Trophoblast cell (in vitro differentiated cells and primary cell): ENCODE measurements around the gene CST6.
"Not testable (repeated sequence)": the region's sequence is repeated elsewhere in the genome, so short reads cannot be mapped to it uniquely, and the experiment has no call there.

ENCODE experiments used
- DNase-seq, 2 donors: peaks; one replicate each; pipeline ENCODE4 v3.0.0-alpha.2; 2016
- H2AFZ ChIP-seq: 2 replicates; pipeline ENCODE4 v1.6.1; 2013; ENCODE audit warnings: low read length, moderate library complexity, mild to moderate bottlenecking; ENCODE audit not compliant: insufficient read depth, poor library complexity
- H2AK5ac ChIP-seq: 2 replicates; pipeline ENCODE4 v1.6.1; 2013; ENCODE audit warnings: mild to moderate bottlenecking, low read length
- H2BK120ac ChIP-seq: 2 replicates; pipeline ENCODE4 v1.6.1; 2013; ENCODE audit warnings: low read length, mild to moderate bottlenecking, moderate library complexity; ENCODE audit not compliant: insufficient read depth, poor library complexity
- H2BK12ac ChIP-seq: 2 replicates; pipeline ENCODE4 v1.6.1; 2013; ENCODE audit warnings: mild to moderate bottlenecking, low read length, moderate library complexity
- H2BK5ac ChIP-seq: 2 replicates; pipeline ENCODE4 v1.6.1; 2013; ENCODE audit warnings: low read length, low read depth, moderate library complexity, mild to moderate bottlenecking; ENCODE audit not compliant: poor library complexity
- H3K14ac ChIP-seq: 2 replicates; pipeline ENCODE4 v1.6.1; 2013; ENCODE audit warnings: mild to moderate bottlenecking, low read length
- H3K18ac ChIP-seq: 2 replicates; pipeline ENCODE4 v1.6.1; 2013; ENCODE audit warnings: mild to moderate bottlenecking, low read length
- H3K23ac ChIP-seq: 2 replicates; pipeline ENCODE4 v1.6.1; 2013; ENCODE audit warnings: low read length
- H3K27ac ChIP-seq: 2 replicates; pipeline ENCODE4 v1.5.1; 2013; ENCODE audit warnings: low read depth, mild to moderate bottlenecking, inconsistent platforms, low read length, moderate library complexity
- H3K27me3 ChIP-seq: 2 replicates; pipeline ENCODE4 v1.6.1; 2013; ENCODE audit warnings: inconsistent platforms, mild to moderate bottlenecking, low read length, moderate library complexity; ENCODE audit not compliant: insufficient read depth
- H3K36me3 ChIP-seq, 2 experiments: 1 replicate in 1 of 2; 2 replicates in 1 of 2; pipeline ENCODE4 v1.6.1; 2013; ENCODE audit warnings: low read length in 2 of 2, mild to moderate bottlenecking in 2 of 2, moderate library complexity in 1 of 2; ENCODE audit not compliant: insufficient read depth in 2 of 2, control insufficient read depth in 1 of 2
- H3K4ac ChIP-seq: 2 replicates; pipeline ENCODE4 v1.6.1; 2013; ENCODE audit warnings: low read depth, mild to moderate bottlenecking, low read length, moderate library complexity
- H3K4me1 ChIP-seq, 2 experiments: 1 replicate in 1 of 2; 2 replicates in 1 of 2; pipeline ENCODE4 v1.6.1; 2013; ENCODE audit warnings: low read length in 2 of 2, mild to moderate bottlenecking in 2 of 2, moderate library complexity in 1 of 2; ENCODE audit not compliant: insufficient read depth in 2 of 2, control insufficient read depth in 1 of 2
- H3K4me2 ChIP-seq: 2 replicates; pipeline ENCODE4 v1.6.1; 2013; ENCODE audit warnings: inconsistent platforms, mild to moderate bottlenecking, low read length, moderate library complexity
- H3K4me3 ChIP-seq: 2 replicates; pipeline ENCODE4 v1.5.1; 2013; ENCODE audit warnings: mild to moderate bottlenecking, low read depth, low read length, inconsistent platforms
- H3K79me1 ChIP-seq: one replicate; pipeline ENCODE4 v1.6.1; 2013; ENCODE audit warnings: low read length
- H3K79me2 ChIP-seq: 2 replicates; pipeline ENCODE4 v1.6.1; 2013; ENCODE audit warnings: low read length, mild to moderate bottlenecking; ENCODE audit not compliant: control insufficient read depth, insufficient read depth, poor library complexity
- H3K9ac ChIP-seq: 2 replicates; pipeline ENCODE4 v1.6.1; 2013; ENCODE audit warnings: mild to moderate bottlenecking, low read length
- H3K9me3 ChIP-seq: 2 replicates; pipeline ENCODE4 v1.6.1; 2013; ENCODE audit warnings: low read depth, mild to moderate bottlenecking, control low read depth, inconsistent platforms, low read length; ENCODE audit not compliant: insufficient read depth
- H4K12ac ChIP-seq: 2 replicates; pipeline ENCODE4 v1.6.1; 2013; ENCODE audit warnings: low read depth, mild to moderate bottlenecking, low read length, moderate library complexity
- H4K8ac ChIP-seq: 2 replicates; pipeline ENCODE4 v1.6.1; 2013; ENCODE audit warnings: low read depth, mild to moderate bottlenecking, low read length, moderate library complexity
- H4K91ac ChIP-seq: one replicate; pipeline ENCODE4 v1.6.1; 2013; ENCODE audit warnings: low read depth, mild to moderate bottlenecking, low read length, moderate library complexity
- WGBS: extraction: QIAGEN DNeasy Blood & Tissue Kit; methylation state at CpG from one replicate; pipeline ENCODE4 v1.1.7; 2013; ENCODE audit warnings: missing lambda C conversion rate; ENCODE audit not compliant: insufficient read length, insufficient coverage; ENCODE audit errors: extremely low coverage; 5-methylcytosine and 5-hydroxymethylcytosine counted together

CST6 gene

DNA sequence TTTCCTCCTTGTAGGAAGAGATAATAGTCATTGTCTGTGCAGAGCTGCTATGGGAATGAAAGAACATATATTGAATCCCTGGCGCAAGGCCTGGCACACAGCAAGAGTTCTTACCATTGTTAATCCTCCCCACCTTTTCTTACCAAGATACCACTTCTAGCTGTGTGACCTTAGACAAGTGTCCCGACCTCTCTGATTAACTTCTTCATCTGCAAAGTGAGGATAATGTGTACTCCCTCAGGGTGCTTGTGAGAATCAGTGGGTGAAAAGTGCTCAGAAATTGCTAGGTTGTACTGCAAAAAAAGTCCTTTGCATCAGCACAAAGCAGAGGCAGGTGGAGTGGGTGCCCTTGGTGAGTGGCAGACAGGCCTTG, 3.7 kb upstream of the CST6 start:
- no peak for DNase-seq
- no peak overlapping the region for H4K8ac ChIP-seq
- no peak overlapping the region for H4K91ac ChIP-seq
- H3K4me1 ChIP-seq: peaks cover 36 to 40% of the 10 kb centered on the region in 2 experiments
- no peak overlapping the region for H4K12ac ChIP-seq
- no peak overlapping the region for H3K4me3 ChIP-seq
- peaks cover 15% of the 10 kb centered on the region for H3K79me1 ChIP-seq
- H2BK12ac ChIP-seq: no peak overlapping the region
- peak overlapping the region; percentile 15 for H2AK5ac ChIP-seq
- peaks cover 3% of the 10 kb centered on the region for H3K79me2 ChIP-seq
- no peaks in the 10 kb centered on the region for H3K9me3 ChIP-seq
- no peak overlapping the region for H3K23ac ChIP-seq
- no peak overlapping the region for H2BK120ac ChIP-seq
- H3K4me2 ChIP-seq: no peak overlapping the region
- H3K4ac ChIP-seq: no peak overlapping the region
- no peak overlapping the region for H2BK5ac ChIP-seq
- H3K18ac ChIP-seq: no peak overlapping the region
- H3K27ac ChIP-seq: no peak overlapping the region
- no peak overlapping the region for H3K14ac ChIP-seq
- H2AFZ ChIP-seq: no peak overlapping the region
- peaks cover 8 to 9% of the 10 kb centered on the region in 2 experiments for H3K36me3 ChIP-seq
- H3K27me3 ChIP-seq: no peaks in the 10 kb centered on the region
- no CpG with 5 or more reads among the region's 2 CpGs for WGBS
- no peak overlapping the region for H3K9ac ChIP-seq

DNA sequence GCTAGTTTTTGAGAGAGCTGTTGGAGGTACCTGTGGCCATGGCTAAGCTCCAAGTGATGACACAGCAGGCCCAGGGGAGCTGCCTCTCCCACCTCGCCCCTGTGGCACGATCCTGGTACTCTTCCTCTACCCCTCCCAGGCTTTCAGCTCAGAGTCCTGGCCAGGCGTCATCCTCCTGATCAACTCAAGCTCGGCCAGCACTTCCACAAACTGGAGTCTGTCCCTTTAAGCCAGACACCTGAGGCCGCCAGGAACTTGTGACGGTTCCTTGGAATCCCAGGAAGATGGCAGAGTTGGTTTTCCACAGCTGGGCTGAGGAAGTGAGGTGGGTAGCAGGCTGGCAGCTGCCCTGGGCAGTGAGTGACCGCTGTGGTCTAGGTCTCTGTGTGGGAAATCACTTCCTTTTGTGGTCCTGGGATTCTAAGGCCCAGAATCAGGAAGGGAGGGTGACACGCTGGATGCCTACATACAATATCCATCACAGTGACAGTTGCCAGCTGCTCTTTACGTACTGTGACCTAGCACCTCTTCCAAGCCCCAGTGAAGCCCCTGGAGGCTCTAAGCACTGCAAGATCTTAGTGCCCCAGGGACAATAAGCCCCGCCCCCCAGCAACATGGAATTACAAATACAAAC, 3.2 kb upstream of the CST6 start:
- no peak overlapping the region for H3K23ac ChIP-seq
- H2AK5ac ChIP-seq: peak overlapping the region; percentile 15
- WGBS: no CpG with 5 or more reads among the region's 10 CpGs
- peaks cover 7 to 9% of the 10 kb centered on the region in 2 experiments for H3K36me3 ChIP-seq
- no peak overlapping the region for H3K4ac ChIP-seq
- H2AFZ ChIP-seq: no peak overlapping the region
- H2BK12ac ChIP-seq: peak overlapping the region; percentile 1
- no peak overlapping the region for H4K8ac ChIP-seq
- no peak overlapping the region for H3K9ac ChIP-seq
- H3K4me1 ChIP-seq: peaks cover 36 to 42% of the 10 kb centered on the region in 2 experiments
- no peaks in the 10 kb centered on the region for H3K9me3 ChIP-seq
- peak overlapping the region; percentile 13 for H3K14ac ChIP-seq
- peak overlapping the region; percentile 29 for H4K91ac ChIP-seq
- peaks cover 19% of the 10 kb centered on the region for H3K79me1 ChIP-seq
- H2BK5ac ChIP-seq: peak overlapping the region; percentile 16
- no peaks in the 10 kb centered on the region for H3K27me3 ChIP-seq
- H2BK120ac ChIP-seq: no peak overlapping the region
- H3K4me2 ChIP-seq: no peak overlapping the region
- H3K18ac ChIP-seq: peak overlapping the region; percentile 38
- H3K4me3 ChIP-seq: no peak overlapping the region
- no peak overlapping the region for H4K12ac ChIP-seq
- no peak overlapping the region for H3K27ac ChIP-seq
- peak in 1 of 2 donors; percentile 29 for DNase-seq
- peaks cover 3% of the 10 kb centered on the region for H3K79me2 ChIP-seq

DNA sequence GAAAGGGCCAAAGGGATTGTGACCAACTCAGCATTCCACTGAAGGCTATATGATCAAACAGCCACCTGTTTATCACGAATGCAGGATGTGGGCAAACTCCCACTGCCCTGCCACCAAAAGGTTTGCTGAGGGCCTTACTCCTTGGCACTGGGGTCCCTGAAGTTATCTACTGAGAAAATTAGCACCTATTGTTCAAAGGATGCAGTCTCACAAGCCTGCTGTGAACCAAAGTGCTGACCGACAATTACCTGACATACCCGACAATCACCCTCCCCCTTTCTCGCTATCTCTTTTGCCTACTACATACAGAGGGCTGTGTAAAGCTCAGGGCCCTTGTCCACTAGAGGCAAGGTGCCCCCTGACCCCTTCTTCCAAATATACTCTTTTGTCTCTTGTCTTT, 1.8 kb upstream of the CST6 start:
- H3K4me1 ChIP-seq: peaks cover 40 to 47% of the 10 kb centered on the region in 2 experiments
- H3K4me2 ChIP-seq, H3K9ac ChIP-seq, H2AFZ ChIP-seq, H3K18ac ChIP-seq, H2BK12ac ChIP-seq, H3K9me3 ChIP-seq, DNase-seq, H3K36me3 ChIP-seq, H3K27ac ChIP-seq, H2BK5ac ChIP-seq, H4K12ac ChIP-seq, H3K23ac ChIP-seq, H2AK5ac ChIP-seq, H4K8ac ChIP-seq, H3K27me3 ChIP-seq, H3K4me3 ChIP-seq, H3K79me2 ChIP-seq, H2BK120ac ChIP-seq, H3K14ac ChIP-seq, H3K4ac ChIP-seq: not testable (repeated sequence)
- peak overlapping the region; percentile 69 for H4K91ac ChIP-seq
- H3K79me1 ChIP-seq: peaks cover 19% of the 10 kb centered on the region
- no CpG with 5 or more reads among the region's 4 CpGs for WGBS

DNA sequence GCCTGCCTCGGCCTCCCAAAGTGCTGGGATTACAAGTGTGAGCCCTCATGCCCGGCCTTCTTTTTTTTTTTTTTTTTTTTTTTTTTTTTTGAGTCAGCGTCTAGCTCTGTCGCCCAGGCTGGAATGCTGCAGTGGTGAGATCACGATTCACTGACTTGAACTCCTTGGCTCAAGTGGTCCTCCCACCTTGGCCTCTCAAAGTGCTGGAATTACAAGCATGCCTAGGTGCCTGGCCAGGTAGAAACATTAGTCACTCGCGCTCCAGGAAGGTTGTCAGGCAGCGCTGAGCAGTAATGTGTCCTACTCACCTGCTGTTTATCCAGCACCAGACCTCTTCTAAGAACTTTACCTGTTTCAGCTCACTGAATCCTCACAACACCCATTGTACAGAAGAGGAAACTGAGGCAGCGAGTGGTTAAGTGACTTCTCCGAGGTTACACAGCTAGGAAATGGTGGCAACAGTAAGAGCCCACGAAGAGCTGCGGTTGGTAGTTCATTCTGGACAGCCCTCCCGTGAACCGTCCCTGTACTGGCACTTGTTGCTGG, 496 bp upstream of the CST6 start:
- H3K23ac ChIP-seq: no peak overlapping the region
- peak overlapping the region; percentile 92 for H2BK12ac ChIP-seq
- peak overlapping the region; percentile 3 for H3K9ac ChIP-seq
- peak; percentile 98 for DNase-seq
- WGBS: no CpG with 5 or more reads among the region's 14 CpGs
- H3K79me2 ChIP-seq: peaks cover 3% of the 10 kb centered on the region
- no peak overlapping the region for H2AFZ ChIP-seq
- H2BK120ac ChIP-seq: peak overlapping the region; percentile 85
- H3K27ac ChIP-seq: peak overlapping the region; percentile 90
- no peaks in the 10 kb centered on the region for H3K36me3 ChIP-seq
- peaks cover 19% of the 10 kb centered on the region for H3K79me1 ChIP-seq
- peak overlapping the region; percentile 24 for H2AK5ac ChIP-seq
- no peaks in the 10 kb centered on the region for H3K27me3 ChIP-seq
- H4K12ac ChIP-seq: peak overlapping the region; percentile 9
- no peaks in the 10 kb centered on the region for H3K9me3 ChIP-seq
- peak overlapping the region; percentile 83 for H3K14ac ChIP-seq
- peak overlapping the region; percentile 53 for H3K4me2 ChIP-seq
- no peak overlapping the region for H3K4me3 ChIP-seq
- peak overlapping the region; percentile 69 for H2BK5ac ChIP-seq
- peak overlapping the region; percentile 44 for H4K8ac ChIP-seq
- peak overlapping the region; percentile 95 for H4K91ac ChIP-seq
- H3K18ac ChIP-seq: peak overlapping the region; percentile 78
- H3K4ac ChIP-seq: peak overlapping the region; percentile 19
- peaks cover 46 to 55% of the 10 kb centered on the region in 2 experiments for H3K4me1 ChIP-seq
